Mammary epithelial cell (primary cell): ENCODE results near the gene PRKCZ.

Experiments
- EZH2 ChIP-seq: IDR thresholded peaks from 2 replicates; pipeline ENCODE4 v1.6.1; 2012; ENCODE audit warnings: low read length, inconsistent platforms, borderline replicate concordance
- TF ChIP-seq, protein P1 (sequence below), 2 donors: IDR thresholded peaks in 1 of 2; conservative IDR thresholded peaks in 1 of 2; 2 replicates each; pipeline ENCODE4 v1.5.1; 2011 to 2012; ENCODE audit warnings: inconsistent platforms in 2 of 2, low read length in 2 of 2, mild to moderate bottlenecking in 2 of 2, control low read depth in 1 of 2, low read depth in 1 of 2; ENCODE audit not compliant: insufficient read depth in 1 of 2; ENCODE audit errors: extremely low read depth in 1 of 2

DNA sequence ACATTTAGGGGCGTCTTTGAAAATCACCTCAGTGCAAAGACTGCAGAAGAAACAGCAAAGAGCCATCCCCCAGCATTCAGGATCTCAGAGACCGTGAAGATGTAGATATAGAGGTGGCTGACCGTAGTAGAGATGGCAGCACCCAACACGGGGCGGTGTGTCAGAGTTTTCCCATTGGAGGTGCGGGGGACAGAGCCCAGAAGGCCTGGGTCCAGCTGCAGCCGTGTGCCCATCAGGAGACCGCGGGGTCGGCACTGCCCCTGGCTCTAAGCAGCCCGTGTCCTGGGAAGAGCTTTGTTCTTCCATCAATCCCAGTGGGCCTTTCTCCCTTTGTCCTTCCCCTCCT is 29.9 kb upstream of the PRKCZ start:
- TF ChIP-seq, protein P1, sequence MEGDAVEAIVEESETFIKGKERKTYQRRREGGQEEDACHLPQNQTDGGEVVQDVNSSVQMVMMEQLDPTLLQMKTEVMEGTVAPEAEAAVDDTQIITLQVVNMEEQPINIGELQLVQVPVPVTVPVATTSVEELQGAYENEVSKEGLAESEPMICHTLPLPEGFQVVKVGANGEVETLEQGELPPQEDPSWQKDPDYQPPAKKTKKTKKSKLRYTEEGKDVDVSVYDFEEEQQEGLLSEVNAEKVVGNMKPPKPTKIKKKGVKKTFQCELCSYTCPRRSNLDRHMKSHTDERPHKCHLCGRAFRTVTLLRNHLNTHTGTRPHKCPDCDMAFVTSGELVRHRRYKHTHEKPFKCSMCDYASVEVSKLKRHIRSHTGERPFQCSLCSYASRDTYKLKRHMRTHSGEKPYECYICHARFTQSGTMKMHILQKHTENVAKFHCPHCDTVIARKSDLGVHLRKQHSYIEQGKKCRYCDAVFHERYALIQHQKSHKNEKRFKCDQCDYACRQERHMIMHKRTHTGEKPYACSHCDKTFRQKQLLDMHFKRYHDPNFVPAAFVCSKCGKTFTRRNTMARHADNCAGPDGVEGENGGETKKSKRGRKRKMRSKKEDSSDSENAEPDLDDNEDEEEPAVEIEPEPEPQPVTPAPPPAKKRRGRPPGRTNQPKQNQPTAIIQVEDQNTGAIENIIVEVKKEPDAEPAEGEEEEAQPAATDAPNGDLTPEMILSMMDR (conservative IDR thresholded peaks at IDR 0.05 in 1 of 2, IDR thresholded peaks at IDR 0.05 in 1 of 2; ENCODE audit: extremely low read depth in 1 of 2, insufficient read depth in 1 of 2, low read depth in 1 of 2, low read length in 2 of 2), result no peak
- TF ChIP-seq EZH2, result no peak
